Fibroblast of the conjunctiva (primary cell): ENCODE results near the gene KRT7.

ENCODE experiments used
- DNase-seq: peaks from one replicate; pipeline ENCODE4 v3.0.0-alpha.2; 2010; ENCODE audit warnings: low read depth

The KRT7 gene

GRCh38 chr12:52232674-52233461, at the start of gene KRT7:
Gene KRT7 (plus strand): TSS chr12:52233243. CDS start chr12:52233297, 54 bp downstream.
- DNase-seq: no peak

- DNase-seq: no peak
Observed at GRCh38 chr12:52183544-52183910, 49.5 kb upstream of the KRT7 start.

- DNase-seq: no peak
Observed at GRCh38 chr12:52183971-52184370, 49.1 kb upstream of the KRT7 start.

GRCh38 chr12:52184813-52185212, 48.2 kb upstream of the KRT7 start:
- DNase-seq: no peak

- DNase-seq: no peak
Observed at GRCh38 chr12:52185400-52185967, 47.6 kb upstream of the KRT7 start.

GRCh38 chr12:52186118-52186840, 46.8 kb upstream of the KRT7 start:
- peak; percentile 55 for DNase-seq

- DNase-seq: no peak
Observed at GRCh38 chr12:52187206-52187605, 45.8 kb upstream of the KRT7 start.

GRCh38 chr12:52187640-52188039, 45.4 kb upstream of the KRT7 start:
- DNase-seq: no peak

- no peak for DNase-seq
Observed at GRCh38 chr12:52188658-52189057, 44.4 kb upstream of the KRT7 start.

GRCh38 chr12:52189376-52190174, 43.5 kb upstream of the KRT7 start:
- DNase-seq: no peak

- no peak for DNase-seq
Observed at GRCh38 chr12:52190860-52191729, 41.9 kb upstream of the KRT7 start.

- DNase-seq: peak; percentile 99
Observed at GRCh38 chr12:52191841-52192791, 40.9 kb upstream of the KRT7 start, which contains the start of gene KRT80. Gene KRT80 (minus strand): TSS chr12:52192014. CDS start chr12:52191902, 112 bp downstream.

- no peak for DNase-seq
Observed at GRCh38 chr12:52193532-52193931, 39.5 kb upstream of the KRT7 start.

GRCh38 chr12:52193991-52194390, 39.1 kb upstream of the KRT7 start:
- no peak for DNase-seq

GRCh38 chr12:52195065-52195730, 37.8 kb upstream of the KRT7 start:
- DNase-seq: no peak

- DNase-seq: no peak
Observed at GRCh38 chr12:52197371-52198231, 35.4 kb upstream of the KRT7 start.

GRCh38 chr12:52198454-52199215, 34.4 kb upstream of the KRT7 start:
- DNase-seq: no peak
